Dedifferentiated amniotic fluid mesenchymal stem cell (primary cell): ENCODE data around the gene GJB1.
A peak's percentile ranks its signal among the peaks of the same experiment; 100 is the strongest.
"Not testable (repeated sequence)": the region's sequence is repeated elsewhere in the genome, so short reads cannot be mapped to it uniquely, and the experiment has no call there.

ENCODE experiments used
- DNase-seq: peaks from one replicate; pipeline ENCODE4 v3.0.0-alpha.2; 2016; ENCODE audit errors: extremely low spot score

The GJB1 gene

GRCh38 chrX:71222929-71223328 is at the start of gene GJB1:
TSS of gene GJB1 (plus strand) at chrX:71223224. CDS start at chrX:71223708, 484 bp downstream.
- DNase-seq: no peak

GRCh38 chrX:71173440-71173839 is 49.6 kb upstream of the GJB1 start:
- no peak for DNase-seq

DNA sequence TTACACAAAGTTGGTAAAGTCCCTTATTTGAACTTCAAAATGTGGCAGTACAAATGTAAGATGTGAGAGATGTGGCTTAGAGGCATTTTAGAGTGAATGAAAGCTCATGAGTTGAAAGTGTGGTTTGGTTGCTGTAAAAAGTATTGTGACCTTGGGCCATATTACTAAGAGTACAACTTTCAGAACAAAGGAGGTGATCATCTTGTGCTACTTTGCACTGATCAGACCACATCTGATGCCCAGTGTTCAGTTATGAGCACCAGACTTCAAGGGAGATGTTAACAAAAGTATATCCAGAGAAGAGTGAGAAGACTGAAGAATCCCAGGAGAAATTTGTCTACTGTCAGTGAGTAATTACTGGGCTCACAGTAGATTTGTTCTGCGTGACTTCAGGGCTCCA is 48.2 kb upstream of the GJB1 start:
- DNase-seq: no peak

- no peak for DNase-seq
Measured at GRCh38 chrX:71175531-71175930, 47.5 kb upstream of the GJB1 start.

DNA sequence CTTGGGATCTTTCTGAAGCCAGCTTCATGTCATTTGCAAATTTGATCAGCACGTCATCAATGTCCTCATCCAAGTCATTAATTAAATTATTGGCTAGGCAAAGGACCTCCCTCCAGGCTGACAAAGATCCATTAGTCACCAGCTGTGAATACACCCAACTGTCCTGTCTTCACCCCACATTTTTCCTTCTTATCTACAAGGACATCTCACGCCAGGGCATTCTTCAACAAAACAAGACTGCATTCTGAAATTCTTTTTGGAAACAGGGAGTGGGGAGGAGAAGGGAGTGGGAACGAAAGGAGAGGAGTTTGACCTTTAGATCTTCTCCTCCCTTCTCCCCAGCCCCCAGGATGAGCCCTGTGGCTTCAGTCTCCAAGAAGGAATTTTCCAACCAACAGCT is 45.7 kb upstream of the GJB1 start:
- no peak for DNase-seq

GRCh38 chrX:71178908-71179307 is 44.1 kb upstream of the GJB1 start:
- DNase-seq: peak; percentile 68

GRCh38 chrX:71180579-71181265 is 42.3 kb upstream of the GJB1 start:
- not testable (repeated sequence) for DNase-seq

DNA sequence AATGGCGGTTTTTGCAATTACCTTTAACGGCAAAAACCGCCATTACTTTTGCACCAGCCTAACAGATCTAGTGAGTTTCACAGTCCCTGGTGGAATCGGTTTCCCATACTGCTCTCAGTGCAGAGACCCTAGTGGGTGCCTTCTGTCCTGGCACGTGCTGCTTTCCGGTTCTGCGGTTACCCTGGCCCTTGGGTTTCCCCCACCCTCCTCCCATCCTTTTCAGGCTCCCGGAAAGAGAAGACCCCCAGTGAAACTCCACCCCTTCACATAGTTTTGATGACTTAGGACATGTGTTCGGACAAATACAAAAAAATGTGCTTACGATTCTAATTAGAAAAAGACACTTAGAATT is 41.5 kb upstream of the GJB1 start:
- no peak for DNase-seq

DNA sequence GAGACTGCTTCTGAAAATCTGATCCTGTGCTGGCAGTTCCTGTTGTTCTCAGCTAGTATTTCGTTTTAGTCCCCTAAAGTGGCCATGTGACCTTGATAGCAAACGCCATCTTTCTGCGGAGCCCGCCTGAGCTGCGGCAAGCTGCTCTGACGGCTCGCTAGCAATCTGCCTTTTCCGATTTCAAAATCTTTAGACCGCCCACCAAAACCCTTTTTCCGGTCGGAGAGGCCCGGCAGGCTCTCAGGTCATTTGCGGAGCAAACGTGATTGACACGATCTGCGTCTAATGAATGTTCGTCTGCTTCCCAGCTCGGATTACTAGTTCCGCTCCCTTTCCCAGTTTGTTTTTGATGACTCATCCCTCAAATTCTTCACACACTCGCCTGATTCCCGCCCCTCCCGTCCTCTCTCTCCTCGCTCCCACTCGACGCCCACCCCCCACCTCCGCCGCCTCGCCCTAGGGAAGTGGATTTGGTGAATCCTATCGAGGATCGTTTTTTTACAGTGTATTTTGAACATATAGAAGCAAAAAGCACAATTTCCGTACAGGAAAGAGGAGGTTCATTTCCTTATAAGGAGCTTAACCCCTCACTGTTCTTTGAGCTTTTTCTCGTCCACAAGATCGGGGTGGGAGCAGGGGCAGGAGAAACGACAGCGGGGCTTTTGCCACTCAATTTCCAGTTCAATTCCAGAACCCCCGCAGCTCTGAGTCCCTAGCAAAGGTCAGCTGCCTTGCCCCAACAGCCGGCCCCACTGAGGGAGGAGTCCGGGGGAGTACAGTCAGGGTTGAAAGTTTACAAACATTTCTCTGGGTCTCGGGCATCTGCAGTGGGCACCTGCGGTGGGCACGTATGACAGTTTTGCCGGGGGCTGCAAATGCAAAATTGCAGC is 40.9 kb upstream of the GJB1 start:
- peak; percentile 96 for DNase-seq

DNA sequence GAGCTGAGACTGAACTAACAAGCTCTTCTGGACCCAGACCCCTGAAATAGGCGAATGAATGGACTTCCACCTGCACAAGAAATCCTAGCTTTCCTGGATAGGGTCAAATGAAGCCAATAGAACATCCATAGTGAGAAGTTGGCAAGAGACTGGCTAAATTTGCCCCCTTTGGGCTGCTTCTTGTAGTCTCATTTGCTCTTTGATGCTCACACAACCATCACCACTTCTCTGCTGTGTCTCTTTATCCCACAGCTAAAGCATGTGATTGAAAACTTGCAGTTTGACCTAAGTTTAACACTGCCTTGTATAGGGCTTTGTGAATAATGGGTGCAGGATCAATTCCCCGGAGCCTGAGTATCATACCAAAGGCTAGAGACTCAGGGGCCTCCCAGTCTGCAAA is 40.2 kb upstream of the GJB1 start:
- no peak for DNase-seq

DNA sequence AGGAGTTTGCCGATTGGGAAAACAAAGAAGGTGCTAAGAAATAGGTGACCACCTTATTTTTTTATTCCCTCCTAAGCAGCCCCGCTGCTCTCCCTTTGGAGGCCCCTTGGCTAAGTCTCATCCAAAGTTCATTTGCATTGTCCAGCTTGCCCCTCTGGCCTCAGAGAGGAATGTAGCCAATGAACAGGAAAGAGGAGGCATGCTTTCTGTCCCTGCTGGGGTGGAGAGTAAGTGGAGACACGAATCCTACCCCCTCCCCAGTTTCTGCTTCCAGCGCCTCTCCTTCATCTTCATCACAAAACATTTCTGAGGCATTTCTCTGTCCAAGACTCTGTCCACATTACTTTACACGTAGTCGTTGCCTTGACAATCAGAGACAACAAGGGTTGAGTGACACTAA is 39.7 kb upstream of the GJB1 start:
- DNase-seq: no peak

- no peak for DNase-seq
Measured at GRCh38 chrX:71184092-71184491, 38.9 kb upstream of the GJB1 start.

- DNase-seq: no peak
Measured at GRCh38 chrX:71184803-71185495, 38.1 kb upstream of the GJB1 start.

DNA sequence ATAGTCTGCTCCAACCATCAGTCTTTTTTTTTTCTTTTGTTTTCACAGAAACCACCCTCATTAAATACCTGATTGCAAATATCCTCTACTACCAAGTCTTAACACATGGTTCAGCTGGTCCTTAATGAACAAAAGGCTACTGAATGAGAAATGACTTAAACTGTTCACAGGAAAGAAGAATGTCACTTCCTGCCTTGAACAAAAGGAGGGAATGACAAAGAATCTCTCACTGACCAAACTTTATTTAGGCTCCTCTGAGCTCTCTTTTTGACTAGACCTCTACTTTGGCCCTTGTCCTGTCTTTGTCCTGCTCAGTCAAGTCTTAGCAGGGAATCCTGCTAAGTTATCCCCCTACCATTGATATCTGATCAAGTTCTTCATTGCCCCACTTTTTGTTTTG is 31.8 kb upstream of the GJB1 start:
- DNase-seq: no peak

GRCh38 chrX:71195964-71196649 is 26.9 kb upstream of the GJB1 start:
- no peak for DNase-seq

- no peak for DNase-seq
Measured at GRCh38 chrX:71198066-71198465, 25.0 kb upstream of the GJB1 start.

GRCh38 chrX:71199252-71200008 is 23.6 kb upstream of the GJB1 start:
- DNase-seq: no peak

DNA sequence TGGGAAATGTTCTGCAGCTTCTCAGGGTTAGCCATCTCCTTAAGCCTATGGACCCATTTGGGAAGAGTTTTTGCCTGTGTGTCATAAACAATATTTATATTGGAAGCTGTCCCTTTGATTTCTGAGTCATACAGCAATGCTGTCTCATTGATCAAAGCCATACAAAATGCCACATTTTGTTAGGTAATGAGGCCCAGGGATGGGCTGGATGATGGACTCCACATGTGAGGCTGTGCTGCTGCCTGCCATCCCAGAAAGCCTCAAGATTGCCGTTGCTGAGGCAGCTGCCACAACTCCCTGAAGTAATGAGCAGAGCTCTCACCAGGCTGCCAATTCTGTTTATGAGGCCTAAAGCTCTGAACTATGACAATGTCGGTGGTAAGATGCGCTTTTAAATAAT is 12.2 kb upstream of the GJB1 start:
- no peak for DNase-seq

DNA sequence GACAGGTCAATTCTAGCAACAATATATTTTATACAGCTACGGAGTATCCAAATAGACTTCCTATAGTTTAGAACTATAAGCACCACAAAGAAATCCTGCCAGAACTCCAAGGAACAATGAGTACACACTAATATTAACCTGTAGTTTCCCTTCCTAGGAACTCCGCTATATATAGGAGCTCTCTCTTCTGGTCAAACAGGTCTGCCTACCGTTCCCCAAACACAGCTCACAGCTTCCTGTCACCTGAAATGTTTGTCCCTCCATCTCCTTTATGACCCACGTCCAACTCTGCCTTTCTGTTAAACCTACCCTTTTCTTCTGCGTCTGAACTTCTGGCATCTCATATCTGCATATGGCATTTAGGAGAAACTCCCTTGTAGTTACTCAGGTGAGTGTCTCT is 10.5 kb upstream of the GJB1 start:
- DNase-seq: no peak

GRCh38 chrX:71214152-71214551 is 8.9 kb upstream of the GJB1 start:
- no peak for DNase-seq

GRCh38 chrX:71214604-71215337 is 8.3 kb upstream of the GJB1 start:
- no peak for DNase-seq
